ENCODE measurements around the gene KLHL22.

- TF ChIP-seq CTCF (IDR thresholded peaks at IDR 0.05; ENCODE audit: poor library complexity): no peak
- TF ChIP-seq EZH2 (IDR thresholded peaks at IDR 0.05; ENCODE audit: borderline replicate concordance): no peak
- TF ChIP-seq EZH2phosphoT487 (IDR thresholded peaks at IDR 0.05; ENCODE audit: low read depth, severe bottlenecking, unreplicated experiment): no peak
Observed at GRCh38 chr22:20490183-20490940, 5.2 kb downstream of the KLHL22 start.

All from hepatocyte (in vitro differentiated cells).